Measurements from ENCODE around the gene CAND2. TPM values are rescaled to one million over a fixed set of nuclear protein-coding genes. Genes with fewer than 3 reads are reported as not detected.

CAND2 gene
- total and polyA plus RNA-seq, 2 experiments from 2014 or later = 5.6 to 20.5 TPM

GRCh38 chr3:12751571-12751970, 44.9 kb upstream of the CAND2 start:
- no peaks in the 10 kb centered on the region for H3K79me2 ChIP-seq (replicated peaks; ENCODE audit: insufficient read depth)
- H3K4me2 ChIP-seq = no peak overlapping the region

More at GRCh38 chr3:12751571-12751970, 44.9 kb upstream of the CAND2 start:
- Mint-ChIP-seq H3K36me3 (ENCODE audit: low read depth) (no peaks in the 10 kb centered on the region), H3K4me1 (peaks cover 1% of the 10 kb centered on the region; the same call in 1 of the 3 replicates), H3K27me3 (ENCODE audit: insufficient read depth, low read depth, poor library complexity) (peaks cover 7% of the 10 kb centered on the region), H3K27ac (no peak overlapping the region), H3K4me3 (no peak overlapping the region), H3K9me3 (no peaks in the 10 kb centered on the region)
- Histone ChIP-seq H4K20me1 (replicated peaks; ENCODE audit: insufficient read depth) (no peaks in the 10 kb centered on the region), H3K9me2 (ENCODE audit: insufficient read depth) (no peaks in the 10 kb centered on the region), H3F3A (replicated peaks; ENCODE audit: low read depth) (no peaks in the 10 kb centered on the region), H3K27me3 (ENCODE audit: insufficient read depth) (no peaks in the 10 kb centered on the region), H3K36me3 (ENCODE audit: insufficient read depth) (no peaks in the 10 kb centered on the region), H2AFZ (no peak overlapping the region), H3K4me3 (no peak overlapping the region), H3K4me1 (ENCODE audit: insufficient read depth) (no peaks in the 10 kb centered on the region), H3K27ac (ENCODE audit: low read depth) (no peak overlapping the region)
- DNase-seq (ENCODE audit: low spot score) (no peak), ATAC-seq (no peak)
- TF ChIP-seq EZH2 (IDR thresholded peaks at IDR 0.05; ENCODE audit: low read depth, unreplicated experiment) = no peak
- TF ChIP-seq STAT1 (IDR thresholded peaks at IDR 0.05; ENCODE audit: unreplicated experiment) = no peak
- TF ChIP-seq ETS1 (IDR thresholded peaks at IDR 0.05) = no peak
- TF ChIP-seq JUNB (IDR thresholded peaks at IDR 0.05; ENCODE audit: unreplicated experiment) = no peak
- TF ChIP-seq CTCF (conservative IDR thresholded peaks at IDR 0.05; ENCODE audit: low read depth in 2 of 2) = no peak
- TF ChIP-seq ZNF331 (CRISPR knock-in tag; IDR thresholded peaks at IDR 0.05; ENCODE audit: low read depth) = no peak
- TF ChIP-seq NANOG (IDR thresholded peaks at IDR 0.05; ENCODE audit: borderline replicate concordance) = no peak
- TF ChIP-seq CREB1 (CRISPR knock-in tag; IDR thresholded peaks at IDR 0.05; ENCODE audit: low read depth) = no peak
- no peak for TF ChIP-seq ZNF462 (CRISPR knock-in tag; IDR thresholded peaks at IDR 0.05)
- TF ChIP-seq EZH2phosphoT487 (IDR thresholded peaks at IDR 0.05; ENCODE audit: unreplicated experiment) = no peak
- TF ChIP-seq POLR2AphosphoS5 (IDR thresholded peaks at IDR 0.05; ENCODE audit: low read depth) = no peak
